Stimulated activated CD4-positive, alpha-beta T cell treated with anti-CD3 and anti-CD28 coated beads, Interleukin-1b, Interleukin-23, amount 100 ng/mL, for 1 hour (primary cell): ENCODE results near the gene JUND.

ENCODE experiments used
- DNase-seq, 2 donors: peaks; one replicate each; pipeline ENCODE4 v3.0.0-alpha.2; 2020; ENCODE audit warnings: low read depth in 2 of 2

Gene JUND

DNA sequence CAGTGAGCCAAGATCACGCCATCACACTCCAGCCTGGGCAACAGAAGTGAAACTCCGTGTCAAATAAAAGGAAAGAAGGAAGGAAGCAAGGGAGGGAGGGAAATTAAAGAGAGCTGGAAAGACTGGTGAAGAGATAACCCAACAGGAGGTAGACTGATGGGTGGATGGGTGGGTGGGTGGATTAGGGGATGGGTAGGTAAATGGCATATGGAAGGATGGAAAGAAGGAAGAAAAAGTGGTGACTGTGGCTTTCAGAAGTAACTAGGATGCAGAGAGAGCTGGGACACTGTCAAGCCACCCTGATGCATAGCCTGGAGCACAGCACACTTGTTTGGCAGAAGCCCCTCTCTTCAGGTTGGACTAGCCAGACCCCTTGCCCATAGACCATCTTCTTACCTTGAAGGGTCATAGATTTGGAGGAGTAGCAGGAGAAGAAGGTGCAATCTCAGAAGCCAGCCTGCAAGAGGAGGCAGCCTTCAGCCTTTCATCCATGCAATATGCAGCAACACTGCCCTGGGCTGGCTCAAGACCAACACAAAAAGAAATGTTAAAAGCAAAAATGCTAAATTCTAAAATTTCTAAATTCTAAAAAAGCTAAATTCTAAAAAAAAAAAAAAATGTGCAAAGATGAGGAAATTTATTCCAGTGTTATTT is 12.2 kb downstream of the JUND start:
- no peak for DNase-seq

DNA sequence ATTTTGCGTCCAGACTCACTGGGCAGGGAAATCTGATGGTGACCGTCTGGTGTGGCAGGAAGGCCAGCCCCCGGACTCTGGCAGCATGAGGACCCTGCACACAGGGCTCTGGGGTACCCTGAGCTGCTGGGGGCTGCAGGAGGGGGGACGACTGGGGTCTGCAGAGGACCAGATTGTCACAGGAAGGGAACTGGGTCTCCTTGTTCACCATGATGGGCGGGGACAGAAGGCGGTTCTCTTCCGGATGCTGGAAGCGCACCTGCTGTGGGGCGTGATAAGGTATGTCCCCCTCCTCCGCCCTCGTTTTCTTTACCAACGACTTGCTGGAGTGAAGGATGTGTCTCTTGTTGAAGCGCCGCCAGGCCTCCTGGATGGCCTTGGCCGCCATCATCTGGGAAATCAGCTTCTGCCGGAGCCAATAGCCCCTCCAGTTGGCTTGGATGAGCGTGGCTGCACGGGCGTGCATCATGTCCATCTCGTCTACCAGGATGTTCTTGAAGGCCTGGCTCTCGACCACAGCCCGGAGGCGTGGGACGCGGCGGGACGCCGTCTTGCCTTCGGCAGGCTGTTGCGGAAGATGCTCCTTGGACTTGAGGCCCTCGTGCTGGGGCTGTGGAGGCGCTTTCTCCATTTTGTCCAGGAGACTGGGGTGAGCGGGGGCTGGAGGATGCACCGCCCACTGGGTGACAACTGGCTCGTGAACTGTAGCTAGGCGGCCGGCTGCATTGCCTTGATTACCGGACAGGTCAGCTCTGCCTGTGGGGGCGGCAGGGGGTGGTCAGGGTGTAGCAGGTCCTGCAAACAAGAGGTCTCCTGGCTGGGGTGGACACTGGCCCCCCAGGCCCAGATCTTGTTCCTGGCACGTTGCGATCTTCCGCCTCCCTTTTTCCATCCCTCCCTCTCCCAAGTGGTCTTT is 14.4 kb downstream of the JUND start:
- DNase-seq, result no peak

DNA sequence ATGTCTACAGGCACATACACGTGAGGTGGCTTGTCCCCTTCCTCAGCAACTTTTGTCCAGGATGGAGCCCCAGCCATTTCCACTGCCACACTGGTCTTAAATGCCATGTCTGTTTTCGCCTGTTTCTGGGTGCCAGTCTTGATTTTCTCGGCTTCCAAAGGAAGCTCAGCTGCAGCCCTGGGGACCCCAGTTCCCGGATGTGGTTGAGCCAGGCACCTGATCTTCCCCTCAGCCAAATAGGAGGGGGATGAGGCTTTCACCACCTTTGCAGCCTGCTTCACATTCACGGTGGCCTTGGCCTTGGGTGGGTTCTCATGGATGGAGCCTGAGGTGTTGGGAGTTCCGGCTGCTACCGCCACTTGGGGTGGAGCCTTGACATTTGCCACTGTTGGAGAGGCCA is 15.8 kb downstream of the JUND start:
- no peak for DNase-seq

DNA sequence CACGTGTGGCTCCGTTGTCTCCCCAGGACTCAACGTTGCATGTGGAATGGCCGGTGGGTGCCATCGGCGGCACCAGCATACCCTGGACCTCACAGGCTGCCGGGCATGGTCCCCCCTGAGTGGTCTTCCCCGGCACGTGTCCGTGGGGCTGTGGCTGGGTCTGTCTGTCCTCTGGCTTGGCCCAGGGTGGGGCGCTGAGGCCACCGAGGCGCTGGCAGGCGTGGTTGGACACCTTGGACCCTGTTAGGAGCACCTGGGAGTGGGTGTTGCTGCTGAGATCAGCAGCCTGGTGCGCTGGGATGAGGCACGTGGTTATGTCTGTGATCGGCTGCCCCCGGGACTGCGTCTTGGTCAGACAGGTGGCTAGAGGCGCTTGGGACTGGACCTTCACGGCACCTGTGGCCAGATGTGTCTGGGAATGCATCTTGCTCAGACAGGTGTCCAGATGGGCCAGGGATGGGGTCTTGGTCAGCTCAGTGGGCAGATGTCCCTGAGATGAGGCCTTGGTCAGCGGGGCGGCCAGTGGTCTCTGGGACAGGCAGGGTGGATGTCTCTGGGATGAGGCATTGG is 16.4 kb downstream of the JUND start:
- DNase-seq, result no peak

DNA sequence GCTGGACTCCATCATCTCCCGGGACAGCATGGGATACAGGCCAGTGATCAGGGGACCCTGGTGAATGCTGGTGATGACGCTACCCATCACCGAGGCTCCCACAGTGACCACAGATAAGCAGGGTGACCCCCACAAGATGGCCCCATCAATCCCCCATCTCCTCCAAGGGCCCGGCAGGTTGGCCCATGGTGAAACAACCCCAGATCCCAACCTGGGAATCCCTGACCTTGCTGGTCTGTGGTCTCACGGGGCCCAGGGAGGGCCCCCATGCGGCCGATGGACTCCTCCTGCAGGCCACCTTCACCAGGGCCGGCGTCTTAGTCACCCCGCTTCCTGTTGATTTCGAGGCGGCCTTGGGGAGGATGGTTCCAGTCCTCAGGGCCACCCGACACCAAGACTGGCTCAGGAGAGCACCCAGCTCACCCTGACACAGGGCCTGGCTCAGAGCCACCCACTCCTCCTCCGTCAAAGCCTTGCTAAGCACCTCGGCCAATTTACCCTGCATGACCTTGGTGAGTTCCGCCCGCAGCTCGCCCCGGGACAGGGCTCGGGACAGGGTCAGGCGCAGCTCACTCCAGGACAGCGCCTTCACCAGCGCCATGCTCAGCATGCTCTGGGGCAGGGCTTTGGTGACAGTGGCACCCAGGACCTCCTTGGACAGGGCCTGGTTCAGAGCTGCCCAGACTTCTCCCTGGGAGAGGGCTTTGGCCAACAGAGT is 17.1 kb downstream of the JUND start:
- no peak for DNase-seq

DNA sequence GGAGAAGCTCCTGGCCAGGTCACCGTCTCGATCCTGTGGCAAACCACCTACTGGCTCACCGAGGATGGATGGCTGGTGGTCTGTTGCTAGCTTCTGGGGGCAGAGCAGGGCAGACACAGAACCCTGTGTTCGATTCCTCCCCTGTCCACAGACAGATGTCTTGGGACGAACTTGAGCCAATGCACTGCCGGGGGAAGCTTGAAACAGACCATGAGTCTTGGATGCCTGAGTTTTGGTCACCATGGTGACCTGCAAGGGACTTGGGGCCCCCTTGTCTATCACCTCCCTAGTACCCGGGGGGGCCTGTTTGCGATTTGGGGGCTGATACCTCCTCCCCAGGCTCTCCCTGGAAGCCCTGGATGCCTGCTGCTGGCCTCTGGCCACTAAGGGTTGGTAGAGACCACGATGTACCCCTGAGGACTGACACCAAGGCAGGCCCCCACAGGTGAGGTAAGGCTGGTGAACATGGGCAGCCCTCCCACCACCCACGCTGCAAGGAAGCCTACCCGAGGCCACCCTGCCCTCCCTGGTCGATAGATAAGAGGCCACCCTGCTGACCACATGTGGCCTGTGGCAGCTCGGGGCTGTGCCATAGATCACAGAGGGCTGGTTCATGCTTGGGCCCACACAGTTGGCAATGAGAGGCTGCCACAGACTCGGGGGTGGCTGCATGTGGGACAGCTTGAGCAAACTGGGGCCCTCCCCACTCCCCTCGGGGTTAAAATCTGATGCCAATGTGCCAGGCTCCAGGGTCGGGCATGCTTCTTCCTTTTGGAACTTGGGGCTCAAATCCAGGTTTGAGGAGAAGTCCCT is 17.9 kb downstream of the JUND start:
- DNase-seq, result no peak

DNA sequence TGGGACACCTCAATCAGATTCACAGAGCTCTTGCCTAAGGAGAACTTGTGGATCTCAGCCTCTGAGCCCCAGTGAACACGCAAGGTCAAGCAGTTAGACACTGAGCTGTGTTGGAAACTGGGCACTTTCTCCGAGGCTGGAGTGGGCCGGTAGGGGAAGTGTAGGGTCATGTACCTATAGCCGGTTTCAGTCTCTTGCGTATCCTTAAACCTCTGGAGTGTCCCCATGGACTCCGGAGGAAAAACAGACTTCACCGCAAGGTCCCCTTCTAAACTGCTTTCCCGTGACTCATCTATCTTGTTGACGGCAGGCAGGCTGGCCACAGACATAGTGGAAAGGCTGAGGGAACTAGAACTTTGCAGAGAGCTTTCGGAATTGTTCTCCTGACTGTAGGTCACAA is 18.5 kb downstream of the JUND start:
- DNase-seq, result no peak

DNA sequence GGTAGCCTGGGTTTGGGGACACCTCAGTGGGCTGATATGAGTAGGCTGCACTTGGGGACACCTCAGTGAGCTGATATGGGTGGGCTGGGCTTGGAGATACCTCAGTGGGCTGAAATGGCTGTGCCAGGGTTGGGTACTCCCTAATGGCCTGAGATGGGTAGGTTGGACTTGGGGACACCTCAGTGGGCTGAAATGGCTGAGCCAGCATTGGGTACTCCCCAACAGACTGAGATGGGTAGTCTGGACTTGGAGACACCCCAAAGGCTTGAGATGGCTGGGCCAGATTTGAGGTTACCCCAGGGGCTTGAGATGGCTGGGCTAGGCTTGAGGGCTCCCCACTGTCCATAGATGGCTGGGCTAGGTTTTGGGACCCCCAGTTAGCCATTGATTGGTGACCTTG is 19.3 kb downstream of the JUND start:
- DNase-seq, result no peak

DNA sequence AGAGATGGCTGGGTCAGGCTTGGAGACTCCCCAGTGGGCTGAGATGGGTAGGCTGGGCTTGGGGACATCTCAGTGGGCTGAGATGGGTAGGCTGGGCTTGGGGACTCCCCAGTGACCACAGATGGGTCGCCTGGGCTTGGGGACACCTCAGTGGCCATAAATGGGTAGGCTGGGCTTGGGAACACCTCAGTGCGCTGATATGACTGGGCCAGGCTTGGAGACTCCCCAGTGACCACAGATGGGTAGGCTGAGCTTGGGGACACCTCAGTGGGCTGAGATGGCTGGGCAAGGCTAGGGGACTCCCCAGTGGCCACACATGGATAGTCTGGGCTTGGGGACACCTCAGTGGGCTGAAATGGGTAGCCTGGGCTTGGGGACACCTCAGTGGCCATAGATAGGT is 19.9 kb downstream of the JUND start:
- DNase-seq, result no peak

DNA sequence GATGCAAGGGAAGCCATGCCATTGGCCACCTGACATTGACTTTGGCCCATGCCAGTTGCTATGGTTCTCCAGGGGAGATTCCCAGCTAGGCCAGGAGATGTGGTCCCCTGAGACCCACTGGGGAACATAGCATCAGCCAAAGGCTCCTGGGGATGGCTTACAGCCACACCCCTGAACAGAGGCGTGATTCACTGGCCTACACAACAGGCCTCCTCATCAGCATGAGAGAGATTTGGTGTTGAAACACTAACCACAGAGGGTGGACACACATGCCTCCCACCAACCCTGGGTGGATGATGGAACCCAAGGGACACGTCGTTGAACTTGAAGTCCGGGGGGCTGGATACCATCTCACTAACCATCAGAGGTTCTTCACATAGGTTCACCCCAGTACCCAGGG is 21.5 kb downstream of the JUND start:
- DNase-seq, result no peak

DNA sequence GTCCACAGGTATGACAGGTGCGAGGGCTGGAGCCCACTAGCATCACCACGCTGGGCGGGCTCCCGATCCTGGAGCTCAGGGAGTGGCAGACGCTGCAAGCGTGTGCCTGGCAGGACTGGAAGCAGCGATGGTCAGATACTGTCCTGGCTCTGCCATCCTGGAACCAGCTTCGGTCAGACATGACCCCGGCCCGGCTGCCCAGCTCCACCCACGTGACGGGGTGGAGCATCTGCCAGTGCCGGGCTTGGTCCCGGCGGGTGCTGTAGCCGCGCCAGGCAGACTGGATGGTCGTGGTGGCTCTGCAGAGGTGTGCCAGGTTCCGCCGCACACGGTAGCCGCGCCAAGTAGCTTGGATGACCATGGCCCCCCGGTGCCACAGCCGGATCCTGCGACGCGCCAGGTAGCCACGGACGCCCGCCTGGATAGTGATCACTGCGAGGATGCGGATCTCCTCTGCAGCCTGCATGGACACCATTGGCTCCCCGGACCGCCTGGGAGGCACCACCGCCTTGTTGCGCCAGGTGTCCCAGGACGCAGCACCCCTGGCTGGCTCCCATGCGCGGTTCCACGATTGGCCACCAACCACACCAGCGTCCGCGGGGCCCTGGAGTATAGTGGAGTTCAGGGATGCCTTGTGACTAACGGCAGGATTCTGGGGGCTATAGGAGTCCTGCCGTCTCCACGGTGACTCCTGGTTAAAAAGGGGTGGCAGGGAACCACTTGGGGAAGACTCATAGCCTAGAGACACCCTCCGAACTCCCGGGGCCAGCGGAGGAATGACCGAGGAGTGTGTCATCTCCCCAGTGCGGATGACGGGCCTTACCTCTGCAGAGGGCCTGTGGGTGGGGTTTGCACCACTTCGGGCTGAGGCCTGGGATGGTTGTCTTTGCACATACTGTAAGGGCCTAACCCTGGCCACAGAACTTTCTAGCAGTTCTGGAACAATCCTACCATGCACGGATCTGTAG is 23.6 kb downstream of the JUND start:
- DNase-seq, result no peak

DNA sequence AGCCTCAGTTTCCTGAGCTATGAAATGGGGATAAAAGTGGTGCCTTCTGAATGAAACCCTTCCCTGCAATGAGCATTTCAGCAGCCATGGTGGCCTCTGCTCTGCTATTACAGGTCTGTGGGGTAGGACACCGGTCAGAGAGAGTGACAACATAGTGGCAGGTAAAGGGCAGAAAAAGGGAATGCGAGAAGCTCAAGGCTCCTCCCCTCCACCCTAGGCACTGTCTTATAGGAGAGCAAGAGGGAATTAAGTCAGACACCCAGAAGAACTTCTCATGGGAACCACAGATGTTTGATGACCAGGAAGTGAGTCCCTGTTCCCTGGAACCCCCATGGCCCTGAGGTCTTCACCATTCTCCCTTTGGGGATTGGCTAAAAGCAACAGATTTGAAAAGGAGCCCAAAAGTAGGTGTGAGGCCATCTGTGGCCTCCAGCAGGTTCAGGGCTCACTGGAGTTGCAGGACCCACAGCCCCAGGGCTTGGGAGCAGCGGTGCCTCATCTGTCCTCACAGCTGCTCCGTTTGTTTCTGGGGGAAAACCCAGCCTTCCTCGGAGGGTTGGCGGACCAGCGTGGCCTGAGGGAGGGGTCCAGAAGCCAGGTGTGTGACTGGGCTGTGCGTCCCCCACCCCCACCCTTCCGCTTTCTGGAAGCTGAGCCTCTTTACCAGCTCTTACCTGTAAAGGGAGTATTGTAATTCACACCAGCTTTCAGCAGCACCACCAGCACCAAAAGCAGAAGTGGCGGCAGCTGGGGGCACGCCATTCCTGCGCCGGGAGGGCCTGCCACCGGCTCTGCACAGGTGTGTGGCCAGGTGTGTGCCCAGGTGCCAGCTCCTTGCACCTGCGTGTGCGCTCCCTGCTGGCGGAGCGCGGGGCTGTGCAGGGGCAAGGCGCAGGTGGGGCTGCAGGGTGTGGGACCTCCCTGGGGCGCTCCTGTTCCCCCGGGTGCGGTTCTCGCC is 26.6 kb downstream of the JUND start:
- no peak for DNase-seq

DNA sequence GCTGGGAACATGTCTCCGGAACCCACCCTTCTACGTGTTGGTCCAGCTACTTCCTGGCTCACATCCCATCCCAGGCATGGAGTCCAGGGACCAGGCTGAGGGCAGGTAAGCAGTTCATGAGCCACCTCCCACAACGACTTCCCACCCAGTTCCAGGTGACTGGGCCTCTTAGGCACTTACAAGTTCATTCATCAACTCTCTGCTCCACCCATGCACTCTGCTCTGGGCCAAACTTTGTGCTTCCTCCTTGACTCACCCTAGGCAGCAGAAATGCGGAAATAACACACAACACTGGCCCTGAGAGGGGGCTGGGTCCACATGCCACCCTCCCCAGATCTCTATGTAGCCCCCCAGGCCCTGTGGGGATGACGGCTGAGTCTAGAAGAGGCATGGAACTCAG is 27.7 kb downstream of the JUND start:
- no peak for DNase-seq

DNA sequence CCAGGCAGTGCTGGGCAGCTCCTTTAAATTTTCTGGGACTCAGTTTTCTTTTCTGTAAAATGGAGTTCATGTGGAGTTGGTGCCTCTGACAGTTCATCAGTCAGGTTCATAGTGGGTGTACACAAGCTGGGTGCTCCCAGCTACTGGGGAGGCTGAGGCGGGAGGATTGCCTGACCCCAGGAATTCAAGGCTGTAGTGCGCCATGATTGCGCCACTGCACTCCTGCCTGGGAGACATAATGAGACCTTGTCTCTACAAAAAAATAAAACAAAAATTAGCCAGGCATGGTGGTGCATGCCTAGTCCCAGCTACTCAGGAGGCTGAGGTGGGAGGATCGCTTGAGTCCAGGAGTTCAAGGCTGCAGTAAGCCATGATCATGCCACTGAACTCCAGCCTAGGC is 28.3 kb downstream of the JUND start:
- DNase-seq, result no peak

DNA sequence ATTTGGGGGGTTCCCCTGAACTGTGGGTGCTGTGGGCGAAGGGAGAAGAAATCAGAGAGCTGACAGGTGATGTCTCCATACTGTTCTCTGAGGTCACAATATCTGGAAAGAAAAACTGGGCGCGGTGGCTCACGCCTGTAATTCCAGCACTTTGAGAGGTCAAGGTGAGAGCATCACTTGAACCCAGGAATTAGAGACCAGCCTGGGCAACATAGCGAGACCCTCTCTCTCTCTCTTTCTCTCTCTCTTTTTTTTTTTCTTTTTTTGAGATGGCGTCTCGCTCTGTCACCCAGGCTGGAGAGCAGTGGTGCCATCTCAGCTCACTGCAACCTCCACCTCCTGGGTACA is 29.1 kb downstream of the JUND start:
- DNase-seq, result no peak

DNA sequence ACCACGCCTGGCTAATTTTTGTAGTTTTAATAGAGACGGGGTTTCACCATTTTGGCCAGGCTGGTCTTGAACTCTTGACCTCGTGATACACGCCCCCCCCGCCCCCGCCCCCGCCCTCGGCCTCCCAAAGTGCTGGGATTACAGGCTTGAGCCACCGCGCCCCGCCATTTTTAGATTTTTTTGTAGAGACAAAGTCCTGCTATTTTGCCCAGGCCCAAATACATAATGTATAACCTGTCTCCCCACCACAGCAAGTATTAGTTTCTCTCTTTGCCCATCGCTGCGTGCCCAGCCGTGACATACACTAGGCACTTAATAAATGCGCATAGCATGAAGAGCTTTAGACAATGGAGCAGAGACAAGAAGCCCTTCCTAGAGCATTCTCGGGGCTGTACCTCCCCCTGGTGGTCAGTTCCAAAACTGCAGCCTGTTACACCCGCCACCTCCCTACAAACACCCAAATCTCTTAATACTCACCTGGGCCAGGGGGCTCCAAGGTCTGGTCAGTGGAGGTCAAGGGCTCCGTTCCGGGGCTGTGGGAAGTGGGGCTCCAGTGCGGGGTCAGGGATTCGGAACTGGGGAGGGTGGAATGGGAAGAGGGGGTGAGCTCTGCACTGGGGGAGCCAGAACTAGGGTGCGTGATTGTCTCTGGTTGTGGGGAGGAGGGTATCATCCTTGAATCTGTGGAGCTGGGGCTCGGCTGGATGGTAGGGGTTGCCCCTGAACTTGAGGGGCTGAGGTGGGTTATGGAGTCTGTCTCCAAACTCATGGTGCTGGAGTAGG is 29.6 kb downstream of the JUND start:
- peak; percentile 65 to 78 for DNase-seq

DNA sequence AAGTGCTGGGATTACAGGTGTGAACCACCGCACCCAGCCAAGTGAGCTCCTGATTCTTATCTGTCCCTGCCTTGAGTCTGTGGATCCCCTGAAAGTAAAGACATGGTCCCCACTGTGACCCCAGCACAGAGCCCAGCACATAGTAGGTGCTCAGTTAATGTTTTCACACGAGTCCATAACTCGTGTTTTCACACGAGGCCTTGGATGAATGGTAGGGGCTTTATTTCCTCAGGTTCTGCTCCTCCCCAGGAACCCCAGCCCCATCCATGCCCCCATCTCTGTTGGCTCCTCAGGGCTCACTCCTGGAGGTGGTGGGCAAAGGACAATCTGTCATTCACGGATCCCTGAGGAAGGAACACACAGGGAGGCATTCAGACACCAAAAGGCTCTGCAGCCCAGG is 31.6 kb downstream of the JUND start:
- no peak for DNase-seq

DNA sequence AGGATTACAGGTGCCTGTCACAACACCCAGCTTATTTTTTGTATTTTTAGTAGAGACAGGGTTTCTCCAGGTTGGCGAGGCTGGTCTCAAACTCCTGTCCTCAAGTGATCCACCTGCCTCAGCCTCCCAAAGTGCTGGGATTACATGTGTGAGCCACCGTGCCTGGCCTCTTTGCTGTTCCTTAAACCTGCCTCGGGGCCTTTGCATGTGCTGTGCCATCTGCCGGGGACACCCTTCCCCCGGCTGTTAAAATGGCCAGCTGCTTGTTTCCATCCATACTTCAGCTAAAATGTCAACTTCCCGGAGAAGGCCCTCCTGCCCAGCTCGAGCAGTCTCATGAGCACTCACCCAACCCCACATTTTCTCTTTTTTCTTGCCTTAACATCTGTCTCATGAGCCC is 36.1 kb downstream of the JUND start:
- no peak for DNase-seq

DNA sequence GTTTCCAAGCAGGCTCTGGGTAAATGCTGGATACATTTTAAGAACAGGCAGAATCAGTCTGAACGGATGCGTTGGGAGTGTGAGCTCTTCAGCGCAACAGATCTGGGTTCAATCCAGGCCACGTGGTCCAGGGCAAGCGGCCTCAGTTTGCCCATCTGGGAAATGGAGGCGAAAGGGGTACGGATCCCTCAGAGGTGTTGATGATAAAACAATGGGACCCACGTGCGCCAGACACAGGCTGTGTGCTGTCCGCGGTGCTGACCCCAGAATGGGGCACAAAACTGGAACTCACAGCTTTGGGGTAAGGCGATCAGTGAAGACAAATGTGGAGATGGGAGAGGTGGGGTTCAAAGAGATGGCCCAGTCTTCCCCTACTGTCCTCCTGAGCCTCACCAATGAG is 42.1 kb downstream of the JUND start:
- no peak for DNase-seq
